Measurements from ENCODE around the gene SERPINA4.

Gene SERPINA4, protein sequence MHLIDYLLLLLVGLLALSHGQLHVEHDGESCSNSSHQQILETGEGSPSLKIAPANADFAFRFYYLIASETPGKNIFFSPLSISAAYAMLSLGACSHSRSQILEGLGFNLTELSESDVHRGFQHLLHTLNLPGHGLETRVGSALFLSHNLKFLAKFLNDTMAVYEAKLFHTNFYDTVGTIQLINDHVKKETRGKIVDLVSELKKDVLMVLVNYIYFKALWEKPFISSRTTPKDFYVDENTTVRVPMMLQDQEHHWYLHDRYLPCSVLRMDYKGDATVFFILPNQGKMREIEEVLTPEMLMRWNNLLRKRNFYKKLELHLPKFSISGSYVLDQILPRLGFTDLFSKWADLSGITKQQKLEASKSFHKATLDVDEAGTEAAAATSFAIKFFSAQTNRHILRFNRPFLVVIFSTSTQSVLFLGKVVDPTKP

GRCh38 chr14:94560751-94561655 is at the start of gene SERPINA4:
SERPINA4 (plus strand) TSS chr14:94561442; CDS start chr14:94563483, 2,041 bp downstream.
- no peak for DNase-seq (ENCODE audit: low spot score)

DNA sequence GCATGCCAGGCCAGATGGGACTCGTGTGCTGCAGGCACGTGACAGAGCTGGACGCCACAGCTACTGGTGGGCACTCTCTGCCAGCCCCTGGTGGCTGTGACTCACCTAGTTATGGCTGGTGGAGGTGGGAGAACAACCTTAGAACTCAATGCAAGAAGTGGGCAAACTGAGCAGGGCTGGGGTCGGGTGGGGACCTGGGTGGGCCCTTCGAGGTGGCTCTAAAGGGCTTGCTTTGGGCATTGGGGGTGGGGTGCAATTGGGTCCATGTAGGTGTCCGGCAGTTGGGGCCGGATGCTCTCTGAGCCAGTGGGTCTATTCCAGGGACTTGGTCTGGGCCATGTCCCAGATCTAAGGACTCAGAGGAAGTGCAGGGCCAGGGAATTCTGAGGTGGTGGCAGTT is 46.9 kb upstream of the SERPINA4 start:
- no peak for DNase-seq (ENCODE audit: low spot score)

DNA sequence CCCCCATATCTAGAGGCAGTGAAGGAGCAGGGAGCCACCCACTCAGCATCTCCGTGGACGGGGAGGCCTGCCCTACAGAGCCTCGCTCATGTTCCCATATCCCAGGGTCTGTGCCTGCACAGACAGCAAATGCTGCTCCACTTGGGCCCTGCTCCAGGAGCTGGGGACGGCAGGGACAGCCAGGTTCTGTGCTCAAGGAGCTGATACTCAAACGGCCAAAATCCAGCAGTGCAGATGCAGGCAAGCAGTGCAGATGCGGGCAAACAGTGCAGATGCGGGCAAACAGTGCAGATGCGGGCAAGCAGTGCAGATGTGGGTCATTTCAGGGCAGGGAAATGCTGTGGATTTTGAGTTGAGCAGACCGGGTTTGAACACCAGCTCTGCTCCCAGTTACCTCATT is 45.8 kb upstream of the SERPINA4 start:
- DNase-seq (ENCODE audit: low spot score), result no peak

DNA sequence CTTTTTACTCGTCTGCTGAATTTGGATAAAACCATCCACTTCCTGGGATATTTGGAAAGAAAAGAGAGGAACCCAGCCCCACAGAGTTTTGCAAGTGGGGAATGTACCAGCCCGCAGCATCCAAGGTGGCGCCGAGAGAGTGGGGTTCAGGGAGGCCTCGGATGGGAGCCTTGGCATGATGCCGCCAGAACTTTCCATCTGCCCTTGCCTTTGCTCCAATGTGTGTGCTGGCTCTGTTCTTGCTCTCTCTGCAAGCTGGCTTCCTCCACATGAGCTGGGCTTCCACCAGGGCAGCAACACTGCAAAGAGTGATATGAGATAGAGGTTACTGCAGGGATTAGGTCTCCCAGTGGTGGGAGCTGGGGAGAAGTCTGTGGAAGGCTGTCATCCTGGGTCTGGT is 45.4 kb upstream of the SERPINA4 start:
- no peak for DNase-seq (ENCODE audit: low spot score)

DNA sequence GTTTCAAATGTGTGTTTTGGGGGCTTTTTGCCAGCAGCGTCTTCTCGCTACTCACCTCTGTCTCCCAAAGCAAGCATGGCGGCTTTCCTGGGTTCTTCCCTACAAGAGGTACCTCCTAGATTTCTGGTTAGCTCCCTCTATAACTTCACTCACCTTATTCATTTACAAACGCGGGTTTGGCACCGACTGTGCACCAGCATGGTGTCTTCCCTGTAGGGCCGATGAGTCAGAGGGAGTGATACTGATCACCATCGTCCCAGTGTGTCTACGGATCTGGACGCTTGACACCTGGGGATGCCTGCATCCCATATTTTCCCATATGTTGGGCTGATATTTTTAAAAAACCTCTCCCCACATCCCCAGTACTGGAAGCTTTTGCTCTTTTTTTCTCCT is 44.0 kb upstream of the SERPINA4 start:
- DNase-seq (ENCODE audit: low spot score), result no peak

DNA sequence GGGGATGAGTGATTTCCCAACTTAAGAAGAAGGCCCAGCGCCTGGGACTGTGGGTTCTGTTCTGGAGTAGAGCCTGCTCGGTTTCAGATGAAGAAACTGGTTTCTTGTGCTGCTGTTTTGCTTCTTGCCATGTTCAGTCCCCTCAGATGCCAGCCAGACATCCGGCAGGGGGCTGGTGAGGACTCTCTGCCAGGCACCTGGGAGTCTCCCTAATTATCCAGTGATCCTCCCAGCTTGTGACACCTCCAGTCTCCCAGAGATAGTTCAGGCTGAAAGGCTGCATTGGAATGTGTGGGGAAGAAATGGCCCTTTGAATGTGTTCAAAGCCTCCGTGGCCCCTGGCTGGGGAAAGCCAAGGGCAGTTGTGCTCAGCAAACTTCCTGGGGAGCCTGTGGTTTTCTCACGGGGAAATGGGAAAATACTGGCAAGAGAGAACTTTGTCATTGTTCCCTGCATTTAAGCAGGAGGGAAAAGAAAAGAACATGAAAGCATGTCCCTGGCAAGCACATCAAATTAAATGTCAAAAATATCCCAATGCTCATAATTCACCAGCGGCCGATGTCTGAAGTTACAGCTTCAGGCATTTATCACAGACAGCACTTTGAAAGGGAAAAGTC is 43.5 kb upstream of the SERPINA4 start:
- DNase-seq (ENCODE audit: low spot score), result no peak

- no peak for DNase-seq (ENCODE audit: low spot score)
Measured at GRCh38 chr14:94521375-94522114, 39.7 kb upstream of the SERPINA4 start.

DNA sequence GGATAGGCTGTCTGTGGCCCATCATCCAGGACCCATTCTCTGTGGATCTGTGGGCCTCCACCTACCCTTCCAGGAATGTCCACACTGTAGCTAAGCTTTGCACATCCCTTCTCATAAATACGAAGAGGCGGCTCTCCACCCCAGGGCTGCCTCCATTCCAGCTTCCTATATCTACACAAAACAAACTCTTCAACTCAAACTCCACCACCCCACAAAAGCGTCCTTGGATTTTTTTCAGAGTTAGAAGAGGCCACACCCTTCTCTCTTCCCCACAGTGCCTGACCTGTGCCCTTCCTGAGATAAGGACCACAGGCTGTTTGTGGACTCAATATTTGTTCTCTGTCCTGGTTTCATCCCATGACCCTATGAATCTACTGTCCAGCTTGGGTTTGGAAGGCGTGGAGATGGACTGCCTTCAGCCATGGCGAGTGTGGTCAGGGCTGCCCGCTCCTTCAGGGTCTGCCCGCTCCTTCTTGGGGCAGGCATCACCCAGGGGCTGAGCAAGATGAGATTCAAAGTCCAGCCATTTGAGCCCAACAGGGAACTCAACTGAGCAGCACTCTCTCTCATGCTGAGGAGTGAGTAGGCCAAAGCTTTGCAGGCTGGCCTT is 39.0 kb upstream of the SERPINA4 start:
- DNase-seq (ENCODE audit: low spot score), result no peak

DNA sequence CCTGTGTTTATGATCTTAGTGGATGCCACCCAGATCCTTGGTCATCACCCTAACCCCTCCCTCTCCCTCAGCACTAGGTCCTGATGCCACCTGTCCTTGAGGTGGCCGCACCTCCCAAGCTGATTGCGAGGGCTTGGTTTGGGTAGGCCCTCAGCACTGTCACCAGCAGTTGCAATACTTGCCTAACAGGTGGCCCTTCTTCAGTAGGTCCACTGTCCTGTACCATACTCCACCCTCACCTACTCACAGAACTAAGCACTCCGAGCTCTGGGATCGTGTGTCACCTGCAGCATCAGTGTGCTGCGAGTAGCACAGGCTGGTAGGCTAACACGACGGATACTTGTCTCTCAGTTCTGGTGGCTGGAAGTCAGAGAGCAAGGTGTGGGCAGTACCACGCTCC is 38.0 kb upstream of the SERPINA4 start:
- DNase-seq (ENCODE audit: low spot score), result no peak

GRCh38 chr14:94524093-94524492 is 37.1 kb upstream of the SERPINA4 start:
- DNase-seq (ENCODE audit: low spot score), result no peak

- DNase-seq (ENCODE audit: low spot score), result no peak
Measured at GRCh38 chr14:94531187-94531586, 30.1 kb upstream of the SERPINA4 start.

DNA sequence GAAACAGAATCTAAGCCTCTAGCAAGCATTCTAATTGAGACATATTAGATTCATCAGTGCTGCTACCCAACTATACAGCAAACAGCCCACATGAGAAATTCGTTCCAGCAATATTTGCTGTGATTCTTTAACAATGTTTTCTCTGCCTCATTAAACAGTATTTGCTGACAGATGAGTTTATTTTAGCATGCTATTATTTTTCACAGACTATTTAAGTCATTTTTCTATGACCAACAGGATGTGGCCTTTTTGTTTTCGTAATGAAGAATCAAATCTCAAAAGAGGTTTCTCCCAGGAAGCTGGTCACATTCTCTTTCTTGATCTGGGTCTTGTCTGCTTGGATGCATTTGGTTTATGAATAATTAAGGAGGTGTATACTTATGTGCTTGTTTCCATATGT is 28.8 kb upstream of the SERPINA4 start:
- peak; percentile 20 for DNase-seq (ENCODE audit: low spot score)

- no peak for DNase-seq (ENCODE audit: low spot score)
Measured at GRCh38 chr14:94535506-94535905, 25.7 kb upstream of the SERPINA4 start.

GRCh38 chr14:94536836-94537235 is 24.4 kb upstream of the SERPINA4 start:
- DNase-seq (ENCODE audit: low spot score), result peak; percentile 39

- no peak for DNase-seq (ENCODE audit: low spot score)
Measured at GRCh38 chr14:94538070-94538740, 23.0 kb upstream of the SERPINA4 start.

DNA sequence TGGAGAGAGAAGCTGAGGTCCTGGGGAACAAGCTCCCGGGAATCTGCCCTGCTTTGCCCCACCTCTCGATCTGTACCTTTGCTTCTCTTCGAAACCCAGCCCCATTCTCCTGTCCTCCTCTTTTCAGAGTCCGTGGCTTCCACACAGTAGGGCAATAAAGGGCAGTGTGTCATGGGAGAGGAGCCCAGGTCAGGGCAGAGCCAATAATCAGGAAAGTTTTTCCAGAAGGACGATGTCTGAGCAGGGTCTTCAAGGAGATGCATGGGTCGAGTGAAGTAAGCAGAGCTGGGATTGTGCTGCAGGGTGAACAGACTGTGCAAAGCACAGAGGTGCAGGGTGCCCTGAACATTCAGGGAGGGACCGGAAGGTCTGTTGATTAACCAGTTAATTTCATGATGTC is 22.1 kb upstream of the SERPINA4 start:
- DNase-seq (ENCODE audit: low spot score), result no peak

GRCh38 chr14:94540031-94540794 is 21.0 kb upstream of the SERPINA4 start:
- no peak for DNase-seq (ENCODE audit: low spot score)

- no peak for DNase-seq (ENCODE audit: low spot score)
Measured at GRCh38 chr14:94541234-94541975, 19.8 kb upstream of the SERPINA4 start.

GRCh38 chr14:94542111-94542810 is 19.0 kb upstream of the SERPINA4 start:
- no peak for DNase-seq (ENCODE audit: low spot score)
